ENCODE results near the gene TBCCD1.

Gene TBCCD1, protein sequence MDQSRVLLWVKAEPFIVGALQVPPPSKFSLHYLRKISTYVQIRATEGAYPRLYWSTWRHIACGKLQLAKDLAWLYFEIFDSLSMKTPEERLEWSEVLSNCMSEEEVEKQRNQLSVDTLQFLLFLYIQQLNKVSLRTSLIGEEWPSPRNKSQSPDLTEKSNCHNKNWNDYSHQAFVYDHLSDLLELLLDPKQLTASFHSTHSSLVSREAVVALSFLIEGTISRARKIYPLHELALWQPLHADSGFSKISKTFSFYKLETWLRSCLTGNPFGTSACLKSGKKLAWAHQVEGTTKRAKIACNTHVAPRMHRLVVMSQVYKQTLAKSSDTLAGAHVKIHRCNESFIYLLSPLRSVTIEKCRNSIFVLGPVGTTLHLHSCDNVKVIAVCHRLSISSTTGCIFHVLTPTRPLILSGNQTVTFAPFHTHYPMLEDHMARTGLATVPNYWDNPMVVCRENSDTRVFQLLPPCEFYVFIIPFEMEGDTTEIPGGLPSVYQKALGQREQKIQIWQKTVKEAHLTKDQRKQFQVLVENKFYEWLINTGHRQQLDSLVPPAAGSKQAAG

GRCh38 chr3:186567072-186567921 is at the start of gene TBCCD1:
TBCCD1 (minus strand) TSS chr3:186567339; CDS start chr3:186564329, 3,010 bp downstream.
- H3K9me3 Mint-ChIP-seq = no peaks in the 10 kb centered on the region
- H3K36me3 Mint-ChIP-seq = peaks cover 3% of the 10 kb centered on the region
- DNase-seq (ENCODE audit: low spot score in 2 of 2) (peak; percentile 99 to 100), ATAC-seq (ENCODE audit: low read depth) (peak; percentile 62)
- H3K27ac Mint-ChIP-seq = peak within 1 kb of the TSS; percentile 93
- H3K4me3 Mint-ChIP-seq = peak within 1 kb of the TSS; percentile 90
- H3K27me3 Mint-ChIP-seq = no peaks in the 10 kb centered on the region
- peaks cover 28% of the 10 kb centered on the region for H3K4me1 Mint-ChIP-seq

GRCh38 chr3:186616299-186616617 is 49.1 kb upstream of the TBCCD1 start:
- no peak for ATAC-seq (ENCODE audit: low read depth)
- Mint-ChIP-seq H3K27ac (no peak overlapping the region), H3K9me3 (no peaks in the 10 kb centered on the region), H3K4me1 (peaks cover 11% of the 10 kb centered on the region), H3K27me3 (peaks cover 14% of the 10 kb centered on the region), H3K36me3 (no peaks in the 10 kb centered on the region), H3K4me3 (no peak overlapping the region)
- no peak for DNase-seq (ENCODE audit: low spot score in 2 of 2)

GRCh38 chr3:186614597-186615483 is 47.7 kb upstream of the TBCCD1 start:
- peak; percentile 79 to 80 for DNase-seq (ENCODE audit: low spot score in 2 of 2)
- no peaks in the 10 kb centered on the region for H3K36me3 Mint-ChIP-seq
- ATAC-seq (ENCODE audit: low read depth) = peak; percentile 59
- H3K4me1 Mint-ChIP-seq = peaks cover 11% of the 10 kb centered on the region
- no peaks in the 10 kb centered on the region for H3K9me3 Mint-ChIP-seq
- H3K27ac Mint-ChIP-seq = peak overlapping the region; percentile 8
- peak overlapping the region; percentile 54 for H3K4me3 Mint-ChIP-seq
- peaks cover 14% of the 10 kb centered on the region for H3K27me3 Mint-ChIP-seq

DNA sequence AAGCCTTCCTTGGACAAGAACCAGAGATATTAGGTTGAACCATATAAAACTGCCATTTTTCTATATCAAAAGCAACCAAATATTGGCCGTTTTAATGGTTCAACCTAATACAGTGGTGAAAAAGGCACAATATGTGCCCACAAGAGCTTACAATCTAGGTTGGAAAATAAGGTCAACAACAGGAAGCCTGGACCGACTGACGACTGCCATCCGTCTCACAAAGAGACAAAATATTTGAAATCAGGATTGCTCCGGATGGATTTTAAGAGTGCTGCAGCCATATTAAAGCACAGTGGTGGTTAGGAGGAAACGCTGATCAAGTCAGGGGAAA is 47.1 kb upstream of the TBCCD1 start:
- Mint-ChIP-seq H3K27me3 (peaks cover 14% of the 10 kb centered on the region), H3K27ac (peak overlapping the region; percentile 8), H3K4me3 (peak overlapping the region; percentile 54), H3K4me1 (peaks cover 11% of the 10 kb centered on the region), H3K36me3 (no peaks in the 10 kb centered on the region), H3K9me3 (no peaks in the 10 kb centered on the region)
- ATAC-seq (ENCODE audit: low read depth) = no peak
- no peak for DNase-seq (ENCODE audit: low spot score in 2 of 2)

- Mint-ChIP-seq H3K27me3 (peaks cover 14% of the 10 kb centered on the region), H3K27ac (no peak overlapping the region), H3K4me3 (no peak overlapping the region), H3K9me3 (no peaks in the 10 kb centered on the region), H3K4me1 (peaks cover 11% of the 10 kb centered on the region), H3K36me3 (no peaks in the 10 kb centered on the region)
- no peak for DNase-seq (ENCODE audit: low spot score in 2 of 2)
- ATAC-seq (ENCODE audit: low read depth) = no peak
Observed at GRCh38 chr3:186613637-186614265, 46.6 kb upstream of the TBCCD1 start.

GRCh38 chr3:186612721-186613636 is 45.8 kb upstream of the TBCCD1 start, which contains the start of gene AHSG:
AHSG (plus strand) TSS chr3:186613060; CDS start chr3:186613142, 82 bp downstream.
- no peaks in the 10 kb centered on the region for H3K36me3 Mint-ChIP-seq
- ATAC-seq (ENCODE audit: low read depth) (no peak), DNase-seq (ENCODE audit: low spot score in 2 of 2) (no peak)
- no peak within 1 kb of the TSS for H3K4me3 Mint-ChIP-seq
- peaks cover 11% of the 10 kb centered on the region for H3K4me1 Mint-ChIP-seq
- H3K27ac Mint-ChIP-seq = no peak within 1 kb of the TSS
- no peaks in the 10 kb centered on the region for H3K9me3 Mint-ChIP-seq
- peaks cover 11% of the 10 kb centered on the region for H3K27me3 Mint-ChIP-seq

DNA sequence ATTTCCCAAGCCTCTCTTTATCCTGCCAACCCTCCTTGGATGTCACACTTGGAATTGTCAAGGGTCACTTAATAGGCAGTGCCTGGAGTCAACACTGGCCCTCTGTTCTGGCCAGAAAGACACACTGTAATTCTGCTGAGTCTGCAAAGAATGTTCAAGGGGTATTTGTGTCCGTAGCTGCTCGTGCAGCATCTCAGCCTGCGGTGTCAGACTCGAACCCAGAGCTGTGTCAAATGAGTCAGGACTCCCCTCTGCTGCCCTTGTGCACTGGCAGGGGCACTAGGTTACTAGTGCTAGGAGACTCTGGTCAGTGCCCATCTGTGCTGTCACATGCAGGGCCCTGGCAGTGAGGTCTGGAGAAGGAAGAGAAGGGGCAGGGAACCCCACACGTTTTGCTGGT is 44.9 kb upstream of the TBCCD1 start:
- Mint-ChIP-seq H3K4me3 (no peak overlapping the region), H3K27me3 (peaks cover 9% of the 10 kb centered on the region), H3K9me3 (no peaks in the 10 kb centered on the region), H3K4me1 (peaks cover 9% of the 10 kb centered on the region), H3K27ac (no peak overlapping the region), H3K36me3 (no peaks in the 10 kb centered on the region)
- no peak for DNase-seq (ENCODE audit: low spot score in 2 of 2)
- no peak for ATAC-seq (ENCODE audit: low read depth)

- H3K27ac Mint-ChIP-seq = no peak overlapping the region
- DNase-seq (ENCODE audit: low spot score in 2 of 2) (no peak), ATAC-seq (ENCODE audit: low read depth) (no peak)
Observed at GRCh38 chr3:186609247-186609868, 42.2 kb upstream of the TBCCD1 start.

GRCh38 chr3:186608624-186609215 is 41.6 kb upstream of the TBCCD1 start:
- DNase-seq (ENCODE audit: low spot score in 2 of 2) = no peak
- Mint-ChIP-seq H3K9me3 (no peaks in the 10 kb centered on the region), H3K4me1 (no peaks in the 10 kb centered on the region), H3K4me3 (no peak overlapping the region), H3K36me3 (no peaks in the 10 kb centered on the region), H3K27ac (no peak overlapping the region), H3K27me3 (peaks cover 11% of the 10 kb centered on the region)
- ATAC-seq (ENCODE audit: low read depth) = no peak

More at GRCh38 chr3:186609247-186609868, 42.2 kb upstream of the TBCCD1 start:
- peaks cover 9% of the 10 kb centered on the region for H3K27me3 Mint-ChIP-seq
- H3K4me1 Mint-ChIP-seq = peaks cover 1% of the 10 kb centered on the region
- no peaks in the 10 kb centered on the region for H3K9me3 Mint-ChIP-seq
- H3K4me3 Mint-ChIP-seq = no peak overlapping the region
- H3K36me3 Mint-ChIP-seq = no peaks in the 10 kb centered on the region

GRCh38 chr3:186605561-186606545 is 38.7 kb upstream of the TBCCD1 start:
- ATAC-seq (ENCODE audit: low read depth) = no peak
- peaks cover 5% of the 10 kb centered on the region for H3K27me3 Mint-ChIP-seq
- no peak overlapping the region for H3K27ac Mint-ChIP-seq
- no peak overlapping the region for H3K4me3 Mint-ChIP-seq
- no peaks in the 10 kb centered on the region for H3K36me3 Mint-ChIP-seq
- no peak for DNase-seq (ENCODE audit: low spot score in 2 of 2)
- no peaks in the 10 kb centered on the region for H3K9me3 Mint-ChIP-seq
- peaks cover 2% of the 10 kb centered on the region for H3K4me1 Mint-ChIP-seq

GRCh38 chr3:186605078-186605477 is 37.9 kb upstream of the TBCCD1 start:
- H3K27me3 Mint-ChIP-seq = peaks cover 5% of the 10 kb centered on the region
- H3K9me3 Mint-ChIP-seq = no peaks in the 10 kb centered on the region
- H3K27ac Mint-ChIP-seq = no peak overlapping the region
- no peak overlapping the region for H3K4me3 Mint-ChIP-seq
- peaks cover 2% of the 10 kb centered on the region for H3K4me1 Mint-ChIP-seq
- no peaks in the 10 kb centered on the region for H3K36me3 Mint-ChIP-seq
- ATAC-seq (ENCODE audit: low read depth) (no peak), DNase-seq (ENCODE audit: low spot score in 2 of 2) (no peak)

Data from memory B cell (primary cell).